ENCODE measurements around the gene RHOBTB3. TPM values are rescaled to one million over a fixed set of nuclear protein-coding genes. Genes with fewer than 3 reads are reported as not detected.
A peak's percentile ranks its signal among the peaks of the same experiment; 100 is the strongest.

RHOBTB3 gene
- total and polyA plus RNA-seq, 10 of the 15 experiments (the other 5 are each of a cell fraction or from before 2014, with no cell fraction given): 3.6 to 42.8 (median 8.4) TPM

GRCh38 chr5:95728494-95729114 is 2.5 kb upstream of the RHOBTB3 start:
- Histone ChIP-seq H3K9me3 (replicated peaks; ENCODE audit: control insufficient read depth, insufficient read depth, low read length) (no peaks in the 10 kb centered on the region), H3K4me2 (ENCODE audit: control insufficient read depth, insufficient read depth) (peak overlapping the region; percentile 90), H3K4me1 (ENCODE audit: control insufficient read depth, insufficient read depth, low read length) (peaks cover 21% of the 10 kb centered on the region), H2AFZ (ENCODE audit: control insufficient read depth, low read depth, low read length) (peak overlapping the region; percentile 31), H3K9ac (ENCODE audit: control insufficient read depth, insufficient read depth, low read length) (no peak overlapping the region), H4K20me1 (ENCODE audit: control insufficient read depth, insufficient read depth) (no peaks in the 10 kb centered on the region), H3K79me2 (ENCODE audit: control insufficient read depth, insufficient read depth, low read length) (peaks cover 29% of the 10 kb centered on the region), H3K36me3 (ENCODE audit: control insufficient read depth in 2 of 2, insufficient read depth in 2 of 2, low read length in 1 of 2) (no peaks in the 10 kb centered on the region), H3K27me3 (replicated peaks in 1 of 2; ENCODE audit: control insufficient read depth in 2 of 2, insufficient read depth in 2 of 2, low read length in 1 of 2) (no peaks in the 10 kb centered on the region), H3K4me3 (no peak overlapping the region), H3K27ac (ENCODE audit: control insufficient read depth, insufficient read depth) (peak overlapping the region; percentile 70)
- ChIA-PET SMC1A (ENCODE audit: uncharacterized antibody, unreplicated experiment) (interaction anchor here (0.9 to 4.7 kb wide), 5 partner anchors 12 to 115 kb away, joined by 3 to 23 read pairs (median 4); no protein-coding TSS in a partner anchor), POLR2A (interaction anchor here (0.5 to 1.0 kb wide), 2 partner anchors 10 to 91 kb away, joined by 3 to 5 read pairs; no protein-coding TSS in a partner anchor), RAD21 (ENCODE audit: unreplicated experiment) (interaction anchor here (1.0 to 3.2 kb wide), 3 partner anchors 11 to 120 kb away, joined by 3 to 19 read pairs (median 3); no protein-coding TSS in a partner anchor), CTCF (interaction anchor here (0.9 to 5.2 kb wide), 2 partner anchors 64 kb away, joined by 4 to 22 read pairs; no protein-coding TSS in a partner anchor)
- ATAC-seq: peak; percentile 20
- in situ Hi-C loops (cut with MboI) (no loop called here), intact Hi-C loops (cut with micrococcal nuclease; ENCODE audit: unreplicated experiment) (loop anchor here (2.0 to 10.0 kb wide), 3 partner anchors 82 to 644 kb away; partner anchors contain the start of gene RFESD)
- DNase-seq (ENCODE audit: low read depth, low spot score): no peak
- FAIRE-seq: peak; percentile 61
- BruUV-seq (replicated peaks): no TSS peak
- 100% methylated on average over 3 of the region's 3 CpGs for WGBS (ENCODE audit: insufficient coverage, insufficient replicate concordance, low lambda C conversion rate, missing lambda C conversion rate)
- no peak for TF ChIP-seq SREBF2 (IDR thresholded peaks at IDR 0.05; ENCODE audit: low read length)
- no peak for TF ChIP-seq PML (IDR thresholded peaks at IDR 0.05; ENCODE audit: low read length)
- no peak for TF ChIP-seq HSF1 (IDR thresholded peaks at IDR 0.05; ENCODE audit: low read depth, low read length)
- no peak for TF ChIP-seq SMAD5 (IDR thresholded peaks at IDR 0.05; ENCODE audit: low read depth)
- 0 out of 2 replicates have a peak, but pooled peaks have one; percentile 18 for TF ChIP-seq BACH1 (IDR thresholded peaks at IDR 0.05; ENCODE audit: borderline replicate concordance)
- TF ChIP-seq ESRRA (IDR thresholded peaks at IDR 0.05; ENCODE audit: low read length): no peak
- no peak for TF ChIP-seq BHLHE40 (IDR thresholded peaks at IDR 0.05; ENCODE audit: borderline replicate concordance in 1 of 2, low read depth in 2 of 2, low read length in 1 of 2)
- no peak for TF ChIP-seq EZH2 (IDR thresholded peaks at IDR 0.05; ENCODE audit: borderline replicate concordance, control insufficient read depth, low read depth, low read length)
- TF ChIP-seq USF2 (IDR thresholded peaks at IDR 0.05; ENCODE audit: borderline replicate concordance, low read depth, low read length): no peak
- peak; percentile 94 for TF ChIP-seq NR2F1 (conservative IDR thresholded peaks at IDR 0.05)
- peak; percentile 94 for TF ChIP-seq ZBTB4 (CRISPR knock-in tag; IDR thresholded peaks at IDR 0.05)
- peak; percentile 37 to 44; a peak in 1 of 4 replicates for TF ChIP-seq EP300 (IDR thresholded peaks at IDR 0.05; ENCODE audit: borderline replicate concordance in 1 of 2, control insufficient read depth in 1 of 2, low read depth in 2 of 2, low read length in 2 of 2)
- TF ChIP-seq TAF1 (IDR thresholded peaks at IDR 0.05; ENCODE audit: borderline replicate concordance, low read depth, low read length): no peak
- no peak for TF ChIP-seq ATF3 (IDR thresholded peaks at IDR 0.05; ENCODE audit: borderline replicate concordance, extremely low read depth, low read depth, low read length)
- TF ChIP-seq DPF2 (IDR thresholded peaks at IDR 0.05): 0 out of 2 replicates have a peak, but pooled peaks have one; percentile 39
- TF ChIP-seq IRF4 (IDR thresholded peaks at IDR 0.05; ENCODE audit: low read depth, low read length): no peak
- peak; percentile 58 for TF ChIP-seq RUNX3 (IDR thresholded peaks at IDR 0.05; ENCODE audit: low read length)
- no peak for TF ChIP-seq CBX5 (IDR thresholded peaks at IDR 0.05; ENCODE audit: low read depth)
